HepG2 (cell line): ENCODE measurements around the gene PLEKHG7.

Experiments used
- CTCF ChIP-seq: sonication (generic); formaldehyde crosslinking; IDR thresholded peaks from 2 replicates; pipeline ENCODE4 v1.5.0; 2020; ENCODE audit warnings: mild to moderate bottlenecking, missing genetic modification reagents, moderate library complexity
- HCFC1 ChIP-seq: fragments of 150-350 bp; IDR thresholded peaks from 2 replicates; pipeline ENCODE4 v1.6.1; 2014; ENCODE audit warnings: low read depth, low read length
- IKZF1 ChIP-seq: fragments of 450-650 bp; IDR thresholded peaks from 2 replicates; pipeline ENCODE4 v1.7.1; 2016
- KLF11 ChIP-seq: IDR thresholded peaks from 2 replicates; pipeline ENCODE4 v1.6.1; 2016; ENCODE audit warnings: missing compliant biosample characterization
- MAX ChIP-seq: IDR thresholded peaks from 2 replicates; pipeline ENCODE4 v1.6.1; 2012; ENCODE audit warnings: inconsistent platforms
- NBN ChIP-seq: fragments of 450-650 bp; conservative IDR thresholded peaks from 2 replicates; pipeline ENCODE4 v1.6.1; 2017
- NR3C1 ChIP-seq: sonication (generic); formaldehyde crosslinking; IDR thresholded peaks from 2 replicates; pipeline ENCODE4 v1.4.0; 2020; ENCODE audit warnings: missing genetic modification reagents
- POLR2A ChIP-seq, 2 experiments: IDR thresholded peaks; 2 replicates each; pipeline ENCODE4 v1.6.1; 2011; ENCODE audit warnings: low read depth in 2 of 2, low read length in 2 of 2, mild to moderate bottlenecking in 1 of 2, moderate library complexity in 1 of 2; ENCODE audit not compliant: insufficient read depth in 1 of 2
- RAD51 ChIP-seq: fragments of 450-650 bp; IDR thresholded peaks from 2 replicates; pipeline ENCODE4 v1.6.1; 2016; ENCODE audit warnings: borderline replicate concordance

GRCh38 chr12:92702754-92703679 is at the start of gene PLEKHG7:
- TF ChIP-seq IKZF1 = no peak
- TF ChIP-seq NBN = no peak
- TF ChIP-seq KLF11 (CRISPR knock-in tag) = no peak
- no peak for TF ChIP-seq MAX
- TF ChIP-seq RAD51 = no peak
- no peak for TF ChIP-seq NR3C1
- no peak for TF ChIP-seq CTCF (CRISPR knock-in tag)
- TF ChIP-seq POLR2A (IDR thresholded peaks at IDR 0.05; ENCODE audit: insufficient read depth in 1 of 2, low read depth in 2 of 2, low read length in 2 of 2) = no peak
- no peak for TF ChIP-seq HCFC1
